Measurements from ENCODE around the gene GLB1L2.

Gene GLB1L2

DNA sequence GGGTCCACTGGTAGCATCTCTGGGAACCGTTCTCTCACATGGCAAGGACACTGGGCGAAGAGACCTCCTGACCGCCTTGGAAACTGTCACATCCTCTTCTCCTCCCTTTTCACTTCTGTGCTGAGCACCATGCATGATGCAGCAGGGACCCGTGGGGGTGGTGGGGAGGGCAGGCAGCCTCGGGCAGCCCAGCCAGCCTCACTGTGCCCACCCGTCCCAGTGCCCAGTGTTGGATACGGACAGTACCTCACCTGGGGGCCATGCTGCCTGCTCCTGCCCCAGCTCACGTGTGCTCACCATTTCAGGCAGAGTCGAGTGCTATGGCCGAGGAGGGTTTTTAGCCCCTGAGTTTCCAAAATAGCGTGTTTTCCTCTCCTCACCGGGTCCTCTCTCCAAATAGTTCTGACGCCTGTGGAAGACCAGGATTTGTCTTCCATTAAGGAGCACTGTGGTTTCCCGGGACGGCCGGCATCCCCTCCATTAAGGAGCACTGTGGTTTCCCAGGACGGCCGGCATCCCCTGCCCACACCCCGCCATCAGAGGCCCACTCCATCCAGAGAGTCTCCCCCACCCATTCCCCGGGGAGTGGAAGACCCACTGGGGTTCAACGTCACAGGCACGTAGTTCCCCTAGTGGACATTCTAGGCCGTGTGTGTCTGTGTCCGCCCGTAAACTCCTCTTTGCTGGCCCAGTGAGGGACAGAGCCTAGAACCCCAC lies 57.8 kb downstream of the GLB1L2 start:
- Histone ChIP-seq H3K27me3 (ENCODE audit: control insufficient read depth, insufficient read depth, low read length) (no peaks in the 10 kb centered on the region), H3K4me1 (ENCODE audit: control insufficient read depth, insufficient read depth, low read length) (peaks cover 7% of the 10 kb centered on the region; the same call in 1 of the 2 replicates), H3K9ac (ENCODE audit: low read length) (no peak overlapping the region), H3K27ac (ENCODE audit: low read depth, low read length) (no peak overlapping the region), H3K36me3 (ENCODE audit: control insufficient read depth, insufficient read depth, low read length) (peaks cover 5% of the 10 kb centered on the region; the same call in 1 of the 2 replicates), H3K9me3 (ENCODE audit: control insufficient read depth, insufficient read depth, low read depth, low read length) (no peaks in the 10 kb centered on the region), H3K4me3 (ENCODE audit: low read depth, low read length) (no peak overlapping the region)

DNA sequence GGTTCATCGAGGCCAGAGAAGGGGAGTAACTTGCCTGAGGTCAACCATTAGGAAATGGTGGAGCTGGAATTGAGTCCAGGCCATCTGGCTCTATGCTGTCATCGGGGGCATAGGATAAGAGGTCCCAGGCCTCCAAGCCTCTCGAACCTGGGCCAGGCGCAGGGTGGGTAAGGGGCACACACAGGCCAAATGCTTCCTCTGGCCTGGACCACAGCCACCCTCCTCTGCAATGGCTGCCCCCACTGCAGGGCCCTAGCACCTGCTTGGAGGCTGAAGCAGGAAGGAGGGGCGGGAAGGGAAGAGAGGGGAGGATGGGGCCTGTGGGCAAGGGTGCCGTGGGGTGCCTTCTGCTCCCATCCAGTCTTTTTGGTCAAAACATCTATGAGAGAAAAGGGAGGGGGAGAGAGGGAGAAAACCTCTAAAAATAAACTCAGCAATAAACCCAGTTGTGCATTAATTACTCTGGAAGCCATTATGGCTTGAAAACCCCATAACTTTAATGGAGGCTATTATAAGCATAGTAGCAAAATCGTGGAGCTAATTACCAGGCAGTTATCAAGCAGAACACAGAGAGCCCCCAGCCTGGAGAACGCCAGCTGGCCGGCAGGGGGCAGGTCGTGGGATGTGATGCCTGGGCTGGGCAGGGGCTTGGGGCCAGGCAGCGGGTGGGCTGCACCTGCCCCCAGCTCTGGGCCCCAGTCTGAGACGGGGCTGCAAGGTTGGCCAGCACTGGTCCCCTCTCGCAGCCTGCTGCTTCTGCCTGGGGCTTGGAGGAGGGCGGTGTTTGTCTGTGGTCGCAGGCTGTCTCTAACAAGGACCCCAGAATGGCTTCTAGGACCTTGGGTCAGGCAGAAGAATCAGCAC lies 59.1 kb downstream of the GLB1L2 start:
- Histone ChIP-seq H3K27me3 (ENCODE audit: control insufficient read depth, insufficient read depth, low read length) (no peaks in the 10 kb centered on the region), H3K9me3 (ENCODE audit: control insufficient read depth, insufficient read depth, low read depth, low read length) (no peaks in the 10 kb centered on the region), H3K27ac (ENCODE audit: low read depth, low read length) (no peak overlapping the region), H3K4me1 (ENCODE audit: control insufficient read depth, insufficient read depth, low read length) (peaks cover 7% of the 10 kb centered on the region; the same call in 1 of the 2 replicates), H3K9ac (ENCODE audit: low read length) (no peak overlapping the region), H3K4me3 (ENCODE audit: low read depth, low read length) (no peak overlapping the region), H3K36me3 (ENCODE audit: control insufficient read depth, insufficient read depth, low read length) (peaks cover 5% of the 10 kb centered on the region; the same call in 1 of the 2 replicates)

DNA sequence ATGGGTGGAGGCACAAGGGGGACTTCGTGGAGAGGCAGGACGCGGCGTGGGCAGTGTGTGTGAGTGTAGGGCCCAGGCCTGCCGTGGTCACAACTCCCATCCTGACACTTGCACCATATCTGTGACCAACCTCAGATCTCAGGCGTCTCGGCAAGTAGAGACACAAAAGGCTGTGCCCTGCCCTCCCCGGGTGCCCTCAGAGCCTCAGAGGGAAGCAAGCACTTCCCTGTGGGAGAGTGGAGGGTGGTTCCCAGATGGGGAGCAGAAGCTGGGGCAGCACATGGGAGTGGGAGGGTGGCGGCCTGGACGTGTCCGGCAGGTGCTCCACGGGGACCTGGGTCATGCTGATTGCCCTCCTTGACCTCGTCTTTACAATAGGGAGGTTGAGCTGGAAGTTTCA lies 59.9 kb downstream of the GLB1L2 start:
- H3K4me3 ChIP-seq (ENCODE audit: low read depth, low read length) = no peak overlapping the region
- H3K9ac ChIP-seq (ENCODE audit: low read length) = no peak overlapping the region
- peaks cover 5% of the 10 kb centered on the region; the same call in 1 of the 2 replicates for H3K36me3 ChIP-seq (ENCODE audit: control insufficient read depth, insufficient read depth, low read length)
- H3K9me3 ChIP-seq (ENCODE audit: control insufficient read depth, insufficient read depth, low read depth, low read length) = no peaks in the 10 kb centered on the region
- no peaks in the 10 kb centered on the region for H3K27me3 ChIP-seq (ENCODE audit: control insufficient read depth, insufficient read depth, low read length)
- no peak overlapping the region for H3K27ac ChIP-seq (ENCODE audit: low read depth, low read length)
- H3K4me1 ChIP-seq (ENCODE audit: control insufficient read depth, insufficient read depth, low read length) = peaks cover 7% of the 10 kb centered on the region; the same call in 1 of the 2 replicates

DNA sequence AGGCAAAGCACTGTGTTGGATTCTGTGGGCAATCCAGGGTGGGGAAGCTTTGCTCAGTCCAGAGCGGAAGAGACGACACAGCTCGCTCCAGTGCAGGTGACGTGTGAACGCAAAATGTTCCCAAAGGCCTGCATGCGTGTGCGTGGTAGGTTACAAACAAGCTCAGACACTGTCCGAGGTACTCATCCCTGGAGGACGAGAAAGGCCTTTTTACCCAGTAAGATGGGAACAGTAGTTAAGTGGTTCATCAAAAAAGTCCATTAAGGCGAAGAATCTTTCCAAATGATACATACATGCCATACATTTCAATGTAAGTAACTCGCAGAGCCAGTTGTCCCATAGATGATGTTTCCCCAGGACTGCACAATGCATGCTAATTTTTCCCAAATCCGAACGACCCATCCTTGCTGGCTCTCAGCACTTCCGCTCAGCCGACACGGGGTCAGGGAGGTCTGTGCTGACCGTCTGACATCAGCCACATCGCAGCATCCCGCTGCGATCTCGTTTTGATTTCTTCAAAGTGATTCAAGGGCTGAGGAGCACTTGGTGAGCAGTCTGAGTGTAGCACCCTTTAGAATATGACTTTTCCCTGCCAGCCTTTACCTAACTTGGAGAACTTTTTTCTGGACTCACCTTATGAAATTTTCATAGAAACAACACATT lies 61.3 kb downstream of the GLB1L2 start:
- Histone ChIP-seq H3K27ac (ENCODE audit: low read depth, low read length) (no peak overlapping the region), H3K9ac (ENCODE audit: low read length) (no peak overlapping the region), H3K36me3 (ENCODE audit: control insufficient read depth, insufficient read depth, low read length) (0 out of 2 replicates have a peak, but pooled peaks cover 5% of the 10 kb centered on the region), H3K4me1 (ENCODE audit: control insufficient read depth, insufficient read depth, low read length) (no peaks in the 10 kb centered on the region), H3K9me3 (ENCODE audit: control insufficient read depth, insufficient read depth, low read depth, low read length) (no peaks in the 10 kb centered on the region), H3K27me3 (ENCODE audit: control insufficient read depth, insufficient read depth, low read length) (no peaks in the 10 kb centered on the region), H3K4me3 (ENCODE audit: low read depth, low read length) (no peak overlapping the region)

DNA sequence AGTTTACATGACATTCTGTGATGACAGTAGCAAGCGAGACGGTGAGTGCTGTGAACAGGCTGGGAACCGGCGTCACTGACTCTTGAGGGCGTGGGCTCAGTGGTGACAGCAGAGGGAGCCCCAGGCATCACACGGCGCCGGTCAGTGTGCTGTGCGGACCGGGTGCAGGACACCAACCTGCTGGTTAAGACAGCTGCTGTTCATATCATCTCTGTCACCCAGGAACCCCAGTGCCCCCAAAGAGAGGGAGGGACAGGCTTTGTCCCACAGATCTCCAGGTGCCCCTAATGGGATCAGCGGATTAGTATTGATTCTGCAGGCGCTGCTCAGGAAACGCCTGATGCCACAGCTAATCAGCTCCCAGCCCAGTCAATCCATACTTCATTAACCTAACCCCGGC lies 61.9 kb downstream of the GLB1L2 start:
- Histone ChIP-seq H3K36me3 (ENCODE audit: control insufficient read depth, insufficient read depth, low read length) (0 out of 2 replicates have a peak, but pooled peaks cover 5% of the 10 kb centered on the region), H3K9ac (ENCODE audit: low read length) (no peak overlapping the region), H3K4me1 (ENCODE audit: control insufficient read depth, insufficient read depth, low read length) (no peaks in the 10 kb centered on the region), H3K4me3 (ENCODE audit: low read depth, low read length) (no peak overlapping the region), H3K27ac (ENCODE audit: low read depth, low read length) (no peak overlapping the region), H3K9me3 (ENCODE audit: control insufficient read depth, insufficient read depth, low read depth, low read length) (no peaks in the 10 kb centered on the region), H3K27me3 (ENCODE audit: control insufficient read depth, insufficient read depth, low read length) (no peaks in the 10 kb centered on the region)

DNA sequence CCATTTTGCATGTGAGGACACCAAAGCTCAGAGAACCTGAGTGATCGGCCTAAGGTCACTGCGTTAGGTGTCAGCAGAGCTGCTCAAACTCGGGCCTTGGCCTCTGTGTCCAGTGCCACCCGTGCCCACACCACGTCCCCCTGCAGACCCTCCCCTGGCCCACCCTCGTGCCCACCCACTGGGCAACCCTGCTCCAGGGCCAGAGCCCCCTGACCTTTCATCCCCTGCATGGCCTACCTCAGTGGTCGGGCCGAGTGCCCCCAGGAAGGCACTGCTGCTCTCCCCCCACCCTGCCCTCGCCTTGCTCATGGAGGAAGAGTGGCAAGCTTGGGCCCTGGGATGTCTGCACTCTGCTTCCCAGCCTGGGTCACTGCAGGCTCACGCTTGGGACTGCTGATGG lies 62.5 kb downstream of the GLB1L2 start:
- Histone ChIP-seq H3K36me3 (ENCODE audit: control insufficient read depth, insufficient read depth, low read length) (0 out of 2 replicates have a peak, but pooled peaks cover 5% of the 10 kb centered on the region), H3K9me3 (ENCODE audit: control insufficient read depth, insufficient read depth, low read depth, low read length) (no peaks in the 10 kb centered on the region), H3K4me1 (ENCODE audit: control insufficient read depth, insufficient read depth, low read length) (no peaks in the 10 kb centered on the region), H3K9ac (ENCODE audit: low read length) (no peak overlapping the region), H3K27ac (ENCODE audit: low read depth, low read length) (no peak overlapping the region), H3K27me3 (ENCODE audit: control insufficient read depth, insufficient read depth, low read length) (no peaks in the 10 kb centered on the region), H3K4me3 (ENCODE audit: low read depth, low read length) (no peak overlapping the region)

DNA sequence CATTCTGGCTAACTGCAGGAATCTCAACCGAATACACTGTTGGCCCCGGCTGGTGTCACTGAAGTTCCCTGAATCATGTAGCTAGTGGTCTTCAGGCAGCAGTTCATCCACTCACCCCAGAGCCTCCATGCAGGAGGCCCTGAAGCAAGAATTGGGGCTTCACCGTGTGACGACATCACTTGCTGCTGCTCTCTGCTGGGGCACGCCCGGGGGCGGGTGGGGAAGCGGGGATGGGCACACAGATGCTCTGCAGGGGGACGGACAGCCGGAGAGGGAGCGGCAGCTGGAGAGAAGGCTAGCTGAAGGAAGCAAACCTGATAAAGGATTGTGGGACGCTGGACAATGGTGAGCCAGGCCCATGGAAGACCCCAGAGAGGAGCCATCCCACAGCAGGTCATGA lies 63.2 kb downstream of the GLB1L2 start:
- Histone ChIP-seq H3K9ac (ENCODE audit: low read length) (no peak overlapping the region), H3K36me3 (ENCODE audit: control insufficient read depth, insufficient read depth, low read length) (0 out of 2 replicates have a peak, but pooled peaks cover 5% of the 10 kb centered on the region), H3K9me3 (ENCODE audit: control insufficient read depth, insufficient read depth, low read depth, low read length) (no peaks in the 10 kb centered on the region), H3K4me1 (ENCODE audit: control insufficient read depth, insufficient read depth, low read length) (no peaks in the 10 kb centered on the region), H3K27ac (ENCODE audit: low read depth, low read length) (no peak overlapping the region), H3K27me3 (ENCODE audit: control insufficient read depth, insufficient read depth, low read length) (no peaks in the 10 kb centered on the region), H3K4me3 (ENCODE audit: low read depth, low read length) (no peak overlapping the region)

DNA sequence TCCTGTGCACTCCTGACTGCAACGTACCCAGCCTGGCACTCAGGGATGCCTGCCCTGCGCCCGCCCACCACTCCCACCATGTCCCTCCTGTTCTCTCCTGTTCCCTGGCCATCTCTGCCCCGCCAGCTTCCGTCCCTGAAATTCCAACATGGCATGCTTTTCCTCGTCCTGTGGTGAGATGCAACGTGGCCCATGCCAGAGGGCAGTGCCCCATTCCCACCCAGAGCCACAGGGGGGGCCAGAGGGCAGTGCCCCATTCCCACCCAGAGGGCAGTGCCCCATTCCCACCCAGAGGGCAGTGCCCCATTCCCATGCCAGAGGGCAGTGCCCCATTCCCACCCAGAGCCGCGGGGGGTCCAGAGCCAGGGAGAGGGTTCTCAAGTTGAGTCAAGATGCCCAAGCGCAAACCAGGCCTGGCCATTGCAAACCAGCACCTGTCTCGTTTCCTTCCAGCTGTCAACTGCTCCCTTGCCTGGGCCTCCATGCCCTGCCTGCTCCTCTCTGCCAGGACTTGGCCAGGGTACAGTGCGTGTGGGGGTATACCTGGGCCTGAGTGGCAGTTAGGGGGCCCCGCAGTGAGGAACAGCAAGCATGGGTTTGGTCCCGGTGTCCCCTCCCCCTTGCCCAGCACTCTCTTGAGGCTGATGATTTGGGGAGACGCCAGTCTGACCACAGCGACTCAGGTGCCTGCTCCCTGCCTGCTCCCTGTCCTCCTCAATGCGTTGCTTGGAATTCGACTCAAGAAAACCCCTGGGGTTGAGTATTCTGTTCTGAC lies 65.7 kb downstream of the GLB1L2 start:
- Histone ChIP-seq H3K9me3 (ENCODE audit: control insufficient read depth, insufficient read depth, low read depth, low read length) (no peaks in the 10 kb centered on the region), H3K9ac (ENCODE audit: low read length) (no peak overlapping the region), H3K4me1 (ENCODE audit: control insufficient read depth, insufficient read depth, low read length) (peaks cover 6% of the 10 kb centered on the region; the same call in 1 of the 2 replicates), H3K36me3 (ENCODE audit: control insufficient read depth, insufficient read depth, low read length) (0 out of 2 replicates have a peak, but pooled peaks cover 5% of the 10 kb centered on the region), H3K4me3 (ENCODE audit: low read depth, low read length) (no peak overlapping the region), H3K27ac (ENCODE audit: low read depth, low read length) (no peak overlapping the region), H3K27me3 (ENCODE audit: control insufficient read depth, insufficient read depth, low read length) (no peaks in the 10 kb centered on the region)

DNA sequence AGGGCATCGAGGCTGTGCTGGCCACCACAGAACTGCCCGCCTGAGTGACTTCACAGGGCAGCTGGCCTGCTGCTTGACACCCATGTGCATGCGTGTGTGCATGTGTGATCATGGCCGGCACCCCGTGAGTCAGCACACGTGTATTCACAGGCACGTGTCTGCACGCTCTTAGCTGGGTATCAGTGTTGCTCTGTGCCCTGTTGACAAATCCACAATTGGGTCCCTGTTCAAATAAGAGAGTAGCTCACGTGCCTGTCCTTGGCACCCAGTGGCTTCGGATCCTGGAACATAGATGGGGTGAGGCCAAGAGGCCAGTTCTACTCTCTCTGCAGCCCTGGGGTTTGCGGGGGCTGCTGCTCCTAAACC lies 66.3 kb downstream of the GLB1L2 start:
- Histone ChIP-seq H3K36me3 (ENCODE audit: control insufficient read depth, insufficient read depth, low read length) (0 out of 2 replicates have a peak, but pooled peaks cover 3% of the 10 kb centered on the region), H3K4me3 (ENCODE audit: low read depth, low read length) (no peak overlapping the region), H3K27ac (ENCODE audit: low read depth, low read length) (no peak overlapping the region), H3K4me1 (ENCODE audit: control insufficient read depth, insufficient read depth, low read length) (peaks cover 6% of the 10 kb centered on the region; the same call in 1 of the 2 replicates), H3K9me3 (ENCODE audit: control insufficient read depth, insufficient read depth, low read depth, low read length) (no peaks in the 10 kb centered on the region), H3K9ac (ENCODE audit: low read length) (no peak overlapping the region), H3K27me3 (ENCODE audit: control insufficient read depth, insufficient read depth, low read length) (no peaks in the 10 kb centered on the region)

DNA sequence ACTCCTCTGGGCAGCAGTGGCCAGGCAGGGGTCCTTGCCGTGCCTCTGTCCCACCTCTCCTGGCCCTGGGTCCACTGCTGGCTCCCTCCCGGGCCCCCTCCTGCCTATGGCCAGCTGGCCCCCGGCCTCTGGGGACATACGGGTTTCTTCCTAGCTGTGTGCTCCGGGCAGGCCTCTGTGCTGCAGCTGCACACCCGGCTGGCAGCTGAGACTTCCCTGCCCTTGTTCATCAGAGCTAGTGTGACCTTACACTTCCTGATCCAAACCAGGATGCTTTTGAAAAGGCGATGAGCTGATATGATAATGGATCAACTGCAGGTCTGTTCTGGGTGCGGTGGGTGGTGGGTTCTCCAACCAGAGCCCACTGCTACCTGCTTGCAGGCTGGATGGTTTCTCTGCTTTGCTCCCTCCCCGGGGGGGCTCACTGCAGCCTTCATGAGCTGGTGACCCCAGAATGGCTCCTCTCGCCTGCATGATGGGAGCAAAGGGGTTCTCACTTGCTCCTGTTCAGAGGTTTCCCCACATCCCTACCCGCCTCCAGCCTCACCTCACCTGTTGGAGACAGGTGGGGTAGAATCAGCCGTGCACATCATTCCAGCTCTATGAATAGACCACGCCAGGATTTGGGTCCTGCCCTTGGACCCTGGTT lies 67.0 kb downstream of the GLB1L2 start:
- Histone ChIP-seq H3K36me3 (ENCODE audit: control insufficient read depth, insufficient read depth, low read length) (no peaks in the 10 kb centered on the region), H3K4me1 (ENCODE audit: control insufficient read depth, insufficient read depth, low read length) (peaks cover 6% of the 10 kb centered on the region; the same call in 1 of the 2 replicates), H3K9ac (ENCODE audit: low read length) (no peak overlapping the region), H3K27me3 (ENCODE audit: control insufficient read depth, insufficient read depth, low read length) (no peaks in the 10 kb centered on the region), H3K4me3 (ENCODE audit: low read depth, low read length) (no peak overlapping the region), H3K27ac (ENCODE audit: low read depth, low read length) (no peak overlapping the region), H3K9me3 (ENCODE audit: control insufficient read depth, insufficient read depth, low read depth, low read length) (no peaks in the 10 kb centered on the region)
